A673 (cell line): ENCODE data around the gene NGEF.

Experiments
- EZH2 ChIP-seq: fragments of 200-600 bp; sonication (generic); IDR thresholded peaks from 2 replicates; pipeline ENCODE4 v1.6.1; 2017; ENCODE audit warnings: borderline replicate concordance, low read depth, mild to moderate bottlenecking, mixed read lengths, antibody characterized with exemption, low read length; ENCODE audit not compliant: poor library complexity, severe bottlenecking
- TF ChIP-seq, protein P1 (sequence below): fragments of 300-800, 200-600 bp; sonication (generic); conservative IDR thresholded peaks from 2 replicates; pipeline ENCODE4 v1.5.1; 2017; ENCODE audit warnings: low read depth, mild to moderate bottlenecking, antibody characterized with exemption, low read length, moderate library complexity, mixed read lengths

DNA sequence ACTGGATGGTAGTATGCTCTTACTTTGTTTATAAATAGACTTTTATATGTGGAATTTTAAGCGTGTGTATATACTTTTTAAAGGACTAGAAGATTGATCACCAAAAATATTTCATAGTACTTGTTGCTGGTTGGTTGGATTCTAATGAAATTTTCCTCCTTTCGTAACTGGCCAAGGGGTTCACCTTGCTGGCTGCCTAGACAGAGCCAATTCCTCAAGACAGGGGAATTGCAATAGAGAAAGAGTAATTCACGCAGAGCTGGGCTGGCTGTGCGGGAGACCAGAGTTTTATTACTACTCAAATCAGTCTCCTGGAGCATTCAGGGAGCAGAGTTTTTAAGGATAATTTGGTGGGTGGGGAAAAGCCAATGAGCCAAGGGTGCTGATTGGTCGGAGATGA, 72.3 kb downstream of the NGEF start:
- TF ChIP-seq, protein P1, sequence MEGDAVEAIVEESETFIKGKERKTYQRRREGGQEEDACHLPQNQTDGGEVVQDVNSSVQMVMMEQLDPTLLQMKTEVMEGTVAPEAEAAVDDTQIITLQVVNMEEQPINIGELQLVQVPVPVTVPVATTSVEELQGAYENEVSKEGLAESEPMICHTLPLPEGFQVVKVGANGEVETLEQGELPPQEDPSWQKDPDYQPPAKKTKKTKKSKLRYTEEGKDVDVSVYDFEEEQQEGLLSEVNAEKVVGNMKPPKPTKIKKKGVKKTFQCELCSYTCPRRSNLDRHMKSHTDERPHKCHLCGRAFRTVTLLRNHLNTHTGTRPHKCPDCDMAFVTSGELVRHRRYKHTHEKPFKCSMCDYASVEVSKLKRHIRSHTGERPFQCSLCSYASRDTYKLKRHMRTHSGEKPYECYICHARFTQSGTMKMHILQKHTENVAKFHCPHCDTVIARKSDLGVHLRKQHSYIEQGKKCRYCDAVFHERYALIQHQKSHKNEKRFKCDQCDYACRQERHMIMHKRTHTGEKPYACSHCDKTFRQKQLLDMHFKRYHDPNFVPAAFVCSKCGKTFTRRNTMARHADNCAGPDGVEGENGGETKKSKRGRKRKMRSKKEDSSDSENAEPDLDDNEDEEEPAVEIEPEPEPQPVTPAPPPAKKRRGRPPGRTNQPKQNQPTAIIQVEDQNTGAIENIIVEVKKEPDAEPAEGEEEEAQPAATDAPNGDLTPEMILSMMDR: no peak
- no peak for TF ChIP-seq EZH2
